Lower lobe of right lung (tissue), 2 donors: Measurements from ENCODE around the gene ARPC5L. TPM values are rescaled to one million over a fixed set of nuclear protein-coding genes. Genes with fewer than 3 reads are reported as not detected.
"Not testable (repeated sequence)": the region's sequence is repeated elsewhere in the genome, so short reads cannot be mapped to it uniquely, and the experiment has no call there.

Experiments used
- ATAC-seq, 2 donors: fragments of 200-7000 bp; cut with Tn5 transposase; one replicate each; pipeline ENCODE4 v1.9.1; 2020 to 2022; ENCODE audit warnings: mild to moderate bottlenecking in 2 of 2, moderate library complexity in 2 of 2
- DNase-seq: peaks from one replicate; pipeline ENCODE4 v3.0.0-alpha.2; 2020
- H3K27ac ChIP-seq: fragments of 200-600 bp; one replicate; pipeline ENCODE4 v1.8.0; 2022
- H3K27me3 ChIP-seq: fragments of 200-600 bp; one replicate; pipeline ENCODE4 v1.8.0; 2022; ENCODE audit warnings: low read depth
- H3K36me3 ChIP-seq: fragments of 200-600 bp; one replicate; pipeline ENCODE4 v1.8.0; 2022; ENCODE audit warnings: mild to moderate bottlenecking
- H3K4me1 ChIP-seq: fragments of 200-600 bp; one replicate; pipeline ENCODE4 v1.8.0; 2022
- H3K4me3 ChIP-seq: fragments of 200-600 bp; one replicate; pipeline ENCODE4 v1.8.0; 2022; ENCODE audit warnings: mild to moderate bottlenecking
- H3K9me3 ChIP-seq: fragments of 200-600 bp; one replicate; pipeline ENCODE4 v1.8.0; 2022
- CTCF ChIP-seq: fragments of 200-600 bp; IDR thresholded peaks from one replicate; pipeline ENCODE4 v1.8.0; 2022; ENCODE audit warnings: antibody characterized with exemption, mild to moderate bottlenecking
- intact Hi-C: fragments of 100-400 bp; cut with DNase I; formaldehyde crosslinking; loops from one replicate; pipeline ENCODE4 v1.11.0; 2022
- total RNA-seq: library from RNA; stranded (reverse); fragmentation: NEBNext Ultra II Directional; extraction: Animal tissue kit (Norgen Biotek cat#: 25700); gene quantifications from one replicate; pipeline ENCODE4 v1.2.1, GENCODE V29; 2021
- donor health status: DM: no; HTN: yes; CAD: no; lungs with severe emphysema.

Gene ARPC5L
- total RNA-seq, 1 donor from 2014 or later: 33.2 TPM

- Histone ChIP-seq H3K27me3 (no peaks in the 10 kb centered on the region), H3K9me3 (no peaks in the 10 kb centered on the region), H3K36me3 (no peaks in the 10 kb centered on the region), H3K4me3 (no peak overlapping the region), H3K27ac (no peak overlapping the region), H3K4me1 (peaks cover 11% of the 10 kb centered on the region)
- intact Hi-C loops: no loop called here
- TF ChIP-seq CTCF: peak; percentile 44
- ATAC-seq: peak; percentile 30 to 40
- no peak for DNase-seq
Measured at GRCh38 chr9:124839612-124840299, 22.2 kb upstream of the ARPC5L start.

GRCh38 chr9:124840300-124840833 lies 21.6 kb upstream of the ARPC5L start:
- Histone ChIP-seq H3K4me3 (no peak overlapping the region), H3K27me3 (no peaks in the 10 kb centered on the region), H3K9me3 (no peaks in the 10 kb centered on the region), H3K27ac (no peak overlapping the region), H3K36me3 (no peaks in the 10 kb centered on the region), H3K4me1 (peaks cover 5% of the 10 kb centered on the region)
- no peak for DNase-seq
- peak in 1 of 2 donors; percentile 13 for ATAC-seq
- peak; percentile 13 for TF ChIP-seq CTCF
- intact Hi-C loops: no loop called here

- ATAC-seq (no peak), DNase-seq (no peak)
- Histone ChIP-seq H3K4me1 (no peaks in the 10 kb centered on the region), H3K36me3 (no peaks in the 10 kb centered on the region), H3K4me3 (no peak overlapping the region), H3K27me3 (no peaks in the 10 kb centered on the region), H3K27ac (no peak overlapping the region), H3K9me3 (no peaks in the 10 kb centered on the region)
- no peak for TF ChIP-seq CTCF
- intact Hi-C loops: no loop called here
Measured at GRCh38 chr9:124841075-124841821, 20.7 kb upstream of the ARPC5L start.

- intact Hi-C loops: no loop called here
- DNase-seq (no peak), ATAC-seq (no peak)
- Histone ChIP-seq H3K36me3 (no peaks in the 10 kb centered on the region), H3K4me3 (no peak overlapping the region), H3K9me3 (no peaks in the 10 kb centered on the region), H3K27me3 (no peaks in the 10 kb centered on the region), H3K27ac (no peak overlapping the region), H3K4me1 (no peaks in the 10 kb centered on the region)
- no peak for TF ChIP-seq CTCF
Measured at GRCh38 chr9:124843456-124844034, 18.4 kb upstream of the ARPC5L start.

GRCh38 chr9:124844291-124844690 lies 17.6 kb upstream of the ARPC5L start:
- Histone ChIP-seq H3K36me3 (no peaks in the 10 kb centered on the region), H3K9me3 (no peaks in the 10 kb centered on the region), H3K27me3 (no peaks in the 10 kb centered on the region), H3K4me1 (no peaks in the 10 kb centered on the region), H3K27ac (no peak overlapping the region), H3K4me3 (no peak overlapping the region)
- ATAC-seq: no peak
- TF ChIP-seq CTCF: no peak
- intact Hi-C loops: no loop called here
- no peak for DNase-seq

GRCh38 chr9:124846467-124846866 lies 15.5 kb upstream of the ARPC5L start:
- H3K4me1 ChIP-seq, ATAC-seq, H3K27me3 ChIP-seq, DNase-seq, H3K27ac ChIP-seq, H3K9me3 ChIP-seq, intact Hi-C loops, H3K36me3 ChIP-seq, H3K4me3 ChIP-seq: not testable (repeated sequence)
